NCI-H128 (cell line): Measurements from ENCODE around the gene NAA11.

Experiments
- DNase-seq: peaks from one replicate; lab custom pipeline; 2025; ENCODE audit not compliant: unreplicated experiment; lab: John Stamatoyannopoulos, UW

The NAA11 gene

DNA sequence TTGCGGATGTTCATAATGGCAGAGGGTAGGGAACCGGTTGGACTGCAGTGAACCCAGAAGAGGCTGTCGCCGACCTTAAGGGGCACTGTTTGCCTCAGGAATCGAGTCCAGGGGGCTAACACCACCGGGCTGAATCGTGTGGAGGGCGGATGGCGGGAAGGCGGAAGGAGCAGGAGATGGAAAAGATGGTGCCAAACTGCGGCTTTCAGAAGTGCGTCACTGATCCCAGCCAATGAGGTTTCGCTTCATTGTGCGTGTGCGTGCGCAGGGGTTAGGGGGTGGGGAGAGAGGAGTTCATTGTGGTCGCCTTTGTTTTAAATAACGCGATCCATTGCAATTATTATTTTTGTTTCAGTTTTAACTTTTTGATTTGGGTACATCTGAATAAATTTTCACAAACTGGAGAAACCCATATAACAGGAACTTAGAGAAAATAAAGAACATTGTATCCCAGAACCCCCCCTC lies at the start of gene NAA11:
TSS of gene NAA11 (minus strand) at position 198 of the 465 bp plus-strand sequence. CDS start at position 14, 184 bp downstream.
- DNase-seq, result no peak

DNA sequence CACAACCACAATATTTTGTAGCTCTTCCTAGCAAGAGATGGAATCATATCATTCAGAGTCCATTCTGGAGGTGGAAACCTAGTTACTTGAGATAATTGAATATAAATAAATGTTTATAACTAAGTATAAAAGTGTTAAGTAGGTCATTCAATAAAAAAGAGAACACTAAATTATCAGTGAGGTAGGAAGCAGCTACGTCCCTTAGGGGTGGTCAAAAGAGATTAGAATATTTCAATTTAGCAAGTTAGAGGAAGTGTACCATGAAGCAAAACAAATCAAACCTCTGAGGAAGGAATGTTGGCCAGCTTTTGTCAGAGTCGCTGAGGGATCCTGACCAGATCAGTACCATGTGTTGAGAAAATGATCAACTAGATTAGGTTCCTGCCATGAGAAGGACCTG lies 44.2 kb upstream of the NAA11 start:
- DNase-seq, result no peak

DNA sequence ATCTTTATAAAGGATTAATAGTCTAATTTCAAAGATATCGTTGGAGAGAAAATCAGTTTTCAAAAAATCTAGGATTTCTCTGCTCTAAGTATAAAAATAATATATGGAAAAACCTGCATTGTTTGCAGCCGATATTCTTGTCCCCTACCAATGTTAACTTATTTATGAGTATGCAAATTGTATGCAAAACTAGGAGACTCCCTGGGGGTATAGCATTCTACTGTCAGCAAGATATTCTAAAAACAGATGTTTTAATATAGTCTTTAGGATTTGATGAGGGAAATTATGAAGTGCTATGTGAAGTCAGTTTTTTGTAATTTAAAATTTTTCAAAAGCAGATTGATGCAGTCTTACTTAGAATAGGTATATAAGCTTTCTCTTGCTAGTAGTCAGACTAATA lies 41.2 kb upstream of the NAA11 start:
- no peak for DNase-seq

DNA sequence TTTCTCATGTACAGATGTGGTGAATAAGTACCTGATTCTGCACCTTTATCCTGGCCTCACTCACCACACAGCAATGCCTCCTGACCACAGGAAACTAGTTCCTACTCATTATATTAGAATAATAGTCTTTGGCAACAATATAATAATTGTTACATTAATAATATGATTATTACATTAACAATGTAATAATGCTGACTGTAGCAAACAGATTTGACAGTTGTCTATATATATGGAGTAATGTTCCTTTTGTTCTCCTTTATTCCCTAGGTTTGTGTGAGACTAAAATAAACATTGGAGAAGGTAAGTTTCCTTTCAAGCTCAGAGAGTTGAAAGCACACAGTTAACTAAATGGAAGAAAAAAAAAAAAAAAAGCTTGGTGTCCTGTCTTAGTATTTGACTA lies 40.6 kb upstream of the NAA11 start:
- DNase-seq, result no peak

DNA sequence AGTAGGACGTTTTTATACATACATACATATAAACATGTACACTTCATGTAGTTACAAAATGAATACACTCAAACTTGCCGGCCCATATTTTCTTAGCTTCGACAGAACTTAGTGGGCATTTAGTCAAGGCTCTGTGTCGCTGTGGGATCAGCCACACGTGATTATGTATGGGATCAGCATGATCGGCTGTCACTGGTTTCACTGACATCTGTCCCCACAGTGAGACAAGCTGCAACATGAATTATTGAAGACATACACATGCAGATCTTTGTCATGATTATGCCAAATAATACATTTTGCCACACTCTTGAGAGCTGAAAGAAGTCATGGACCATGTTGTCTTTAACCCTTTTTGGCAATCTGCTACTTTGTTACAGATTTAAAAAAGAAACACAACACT lies 38.2 kb upstream of the NAA11 start:
- DNase-seq, result no peak

DNA sequence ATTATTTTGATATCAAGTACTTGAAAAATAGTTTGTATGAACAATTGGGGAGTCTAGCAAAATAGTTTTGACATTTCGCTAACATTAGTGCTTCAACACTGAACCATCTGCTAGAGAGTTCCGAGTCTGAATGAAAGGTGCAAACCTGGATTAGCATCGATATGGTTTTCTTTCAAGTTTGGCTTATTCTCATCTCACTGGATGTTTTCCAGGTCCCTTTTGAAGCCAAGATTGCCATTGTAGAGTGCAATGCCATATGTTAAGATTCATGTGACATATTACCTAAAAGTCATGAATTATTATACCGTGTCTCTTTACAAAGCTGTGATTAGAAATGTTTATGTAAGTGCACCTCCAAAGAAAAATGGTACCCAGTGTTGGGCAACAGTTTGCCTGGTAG lies 36.8 kb upstream of the NAA11 start:
- DNase-seq, result no peak

DNA sequence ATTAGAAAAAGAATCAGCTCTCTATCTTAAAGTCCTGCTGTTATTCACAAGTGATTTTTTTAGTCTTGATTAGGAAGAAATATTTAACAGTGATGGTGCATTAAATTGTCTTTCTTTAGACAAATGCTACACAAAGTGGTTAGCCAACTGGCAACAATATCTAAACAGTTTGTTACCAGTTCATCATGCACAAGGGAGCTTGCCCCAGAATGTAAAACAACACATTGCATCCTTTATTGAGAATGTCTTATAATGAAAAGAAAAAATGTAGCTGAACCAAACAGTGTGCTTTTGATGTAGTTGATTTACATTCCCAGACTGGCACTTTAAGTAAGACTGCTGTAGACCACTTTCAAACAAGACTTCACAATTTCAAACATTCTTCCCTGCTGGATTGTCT lies 34.1 kb upstream of the NAA11 start:
- no peak for DNase-seq

DNA sequence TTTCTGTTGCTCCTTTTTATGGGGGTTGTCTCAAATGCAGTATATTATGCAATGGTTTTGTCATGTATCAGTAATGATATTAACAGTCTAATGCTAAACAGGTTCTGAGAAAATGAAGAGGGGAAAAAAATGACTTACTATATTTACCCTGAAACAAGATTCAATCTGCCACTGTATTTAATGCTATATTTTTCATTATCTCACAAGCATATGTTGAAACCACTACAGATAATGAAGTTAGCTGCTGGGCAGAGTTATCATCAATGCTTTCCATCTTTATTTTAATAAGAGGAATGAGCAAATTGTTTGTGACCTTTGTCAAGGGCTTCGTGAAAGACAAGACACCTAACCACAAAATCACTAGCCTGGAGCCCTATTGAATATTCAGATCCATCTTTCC lies 32.6 kb upstream of the NAA11 start:
- no peak for DNase-seq

DNA sequence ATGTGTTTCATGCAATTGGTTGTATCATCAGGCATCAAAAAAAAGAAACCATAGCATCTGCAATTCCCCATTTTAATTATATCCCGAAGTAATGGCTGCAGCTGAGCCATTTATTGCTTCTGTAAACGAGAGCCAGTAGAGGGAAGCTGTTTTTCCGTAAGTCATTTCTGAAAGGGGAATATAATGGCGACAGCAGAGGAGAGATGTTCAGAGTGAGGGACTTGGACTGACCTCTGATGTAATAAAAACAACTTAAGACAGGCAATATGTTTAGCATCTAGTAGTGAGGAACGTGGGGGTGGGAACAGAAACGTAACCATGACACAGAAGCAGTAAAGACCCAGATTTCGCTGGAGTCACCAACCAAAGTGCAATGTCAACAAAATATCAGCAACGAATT lies 31.5 kb upstream of the NAA11 start:
- DNase-seq, result no peak

DNA sequence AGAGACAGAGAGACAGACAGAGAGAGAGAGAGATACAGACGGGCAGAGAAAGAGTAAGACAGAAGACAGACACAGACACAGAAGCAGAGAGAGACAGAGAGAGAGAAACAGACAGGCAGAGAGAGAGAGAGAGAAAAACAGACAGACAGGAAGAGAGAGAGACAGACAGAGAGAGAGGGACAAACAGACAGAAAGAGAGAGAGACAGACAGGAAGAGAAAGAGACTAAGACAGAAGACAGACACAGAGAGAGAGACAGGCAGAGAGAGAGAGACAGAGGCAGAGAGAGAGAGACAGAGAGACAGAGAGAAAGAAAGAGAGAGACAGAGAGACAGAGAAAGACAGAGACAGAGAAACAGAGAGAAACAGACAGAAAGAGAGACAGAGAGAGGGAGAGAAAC lies 27.2 kb upstream of the NAA11 start:
- DNase-seq, result no peak

DNA sequence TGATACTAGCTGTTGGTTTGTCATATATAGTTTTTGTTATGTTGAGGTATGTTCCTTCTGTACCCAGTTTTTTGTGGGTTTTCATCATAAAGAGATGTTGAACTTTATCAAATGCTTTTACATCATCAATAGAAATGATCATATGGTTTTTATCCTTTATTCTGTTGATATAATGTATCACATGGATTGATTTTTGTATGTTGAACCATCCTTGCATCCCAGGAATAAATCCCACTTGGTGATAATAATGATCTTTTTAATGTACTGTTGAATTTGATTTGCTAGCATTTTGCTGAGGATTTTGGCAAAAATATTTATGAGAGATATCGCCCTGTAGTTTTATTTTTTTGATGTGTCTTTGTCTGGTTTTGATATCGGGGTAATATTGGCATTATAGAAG lies 22.5 kb upstream of the NAA11 start:
- no peak for DNase-seq

DNA sequence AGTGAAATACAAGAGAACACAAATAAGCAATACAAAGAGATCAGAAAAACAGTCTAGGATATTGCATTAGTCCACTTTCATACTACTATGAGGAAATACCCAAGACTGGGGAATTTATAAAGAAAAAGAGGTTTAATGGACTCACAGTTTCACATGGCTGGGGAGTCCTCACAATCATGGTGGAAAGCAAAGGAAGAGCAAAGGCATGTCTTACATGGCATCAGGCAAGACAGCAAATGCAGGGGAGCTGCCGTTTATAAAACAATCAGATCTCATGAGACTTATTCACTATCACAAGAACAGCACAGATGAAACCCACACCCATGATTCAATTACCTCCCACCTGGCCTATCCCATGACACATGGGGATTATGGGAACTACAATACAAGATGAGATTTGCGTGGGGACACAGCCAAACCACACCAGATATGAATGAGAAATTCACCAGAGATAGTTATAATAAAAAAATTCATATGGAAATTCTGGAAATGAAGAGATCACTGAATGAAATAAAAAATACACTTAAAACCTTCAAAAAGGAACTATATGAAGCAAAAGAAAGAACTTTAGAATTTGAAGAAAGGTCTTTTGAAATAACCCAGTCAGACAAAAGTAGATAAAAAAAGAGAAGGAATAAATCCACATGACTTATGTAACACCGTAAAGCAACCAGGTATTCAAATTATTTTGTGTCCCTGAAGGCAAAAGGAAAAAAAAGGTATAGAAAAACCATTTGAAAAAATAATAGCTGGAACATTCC lies 16.2 kb upstream of the NAA11 start:
- no peak for DNase-seq

DNA sequence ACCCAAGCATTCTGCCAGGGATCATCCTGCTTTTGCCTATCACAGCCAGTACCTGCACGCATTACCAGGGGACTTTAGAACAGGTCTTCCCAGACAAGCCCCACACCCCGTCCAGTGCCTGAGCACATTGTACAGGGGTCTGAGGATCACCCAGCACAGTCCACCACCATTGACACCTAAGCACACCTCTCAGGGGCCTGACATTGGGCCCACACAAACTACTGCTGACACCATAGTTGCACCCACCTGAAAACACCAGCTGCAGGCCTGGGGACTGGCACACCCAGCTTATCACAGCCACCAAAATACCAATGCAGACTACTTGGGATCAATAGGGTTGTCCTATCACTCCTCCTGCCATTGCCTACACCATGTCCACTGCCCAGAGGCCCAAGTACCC lies 14.7 kb upstream of the NAA11 start:
- DNase-seq, result no peak

DNA sequence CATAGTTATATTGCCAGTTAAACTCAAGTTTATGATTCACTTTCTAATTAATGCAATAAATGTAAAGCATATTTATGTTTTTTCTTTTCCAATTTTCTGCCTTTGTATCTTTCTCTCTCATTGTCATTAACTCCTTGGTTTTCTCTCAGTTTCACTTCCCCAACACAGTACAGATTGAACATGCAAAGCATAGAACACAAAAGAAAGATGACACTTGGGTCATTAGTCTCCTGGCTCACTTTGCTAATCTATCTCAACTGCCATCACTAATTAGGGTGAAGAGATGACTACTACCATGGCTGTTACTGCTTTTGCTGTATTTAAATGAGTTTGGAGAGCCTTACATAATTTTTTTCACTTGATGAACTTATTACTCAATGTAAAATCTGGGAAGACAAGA lies 12.3 kb upstream of the NAA11 start:
- no peak for DNase-seq

DNA sequence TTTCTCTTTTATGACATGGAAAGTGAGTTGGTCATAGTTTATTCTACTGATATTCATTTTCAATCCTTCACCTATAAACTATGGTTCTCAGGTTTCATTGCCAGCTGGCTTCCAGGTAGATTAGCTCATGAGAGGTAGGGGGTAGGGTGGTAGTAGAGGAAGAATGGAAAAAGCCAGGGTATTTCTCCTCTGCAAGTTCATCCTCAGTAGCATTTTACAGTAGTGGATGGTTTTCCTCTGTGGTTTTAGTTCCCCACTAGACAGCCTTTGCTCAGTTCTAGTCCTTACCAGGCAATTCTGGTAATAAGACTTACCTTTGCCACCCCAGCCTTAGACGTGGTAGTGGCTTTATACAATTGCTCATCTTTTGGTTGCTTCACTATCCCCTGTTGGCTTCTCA lies 8.9 kb upstream of the NAA11 start:
- DNase-seq, result no peak

DNA sequence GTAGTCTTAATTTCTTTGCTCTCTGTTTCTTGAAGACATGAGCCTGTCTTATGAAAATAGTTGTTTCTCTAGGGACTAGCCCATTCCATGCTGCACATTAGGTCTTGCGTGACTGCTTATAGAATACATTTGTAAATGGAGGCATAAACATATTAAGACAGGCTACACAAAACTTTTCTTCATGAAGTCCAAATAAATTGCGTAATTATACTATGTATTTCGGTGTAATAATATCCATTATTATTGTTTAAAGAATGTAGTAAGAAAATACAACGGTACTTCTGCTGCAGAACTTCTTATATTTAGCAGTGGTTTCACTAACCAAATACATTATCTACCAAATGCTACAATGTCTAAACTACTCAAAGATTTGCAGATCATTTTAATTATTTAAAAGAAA lies 8.5 kb upstream of the NAA11 start:
- no peak for DNase-seq

DNA sequence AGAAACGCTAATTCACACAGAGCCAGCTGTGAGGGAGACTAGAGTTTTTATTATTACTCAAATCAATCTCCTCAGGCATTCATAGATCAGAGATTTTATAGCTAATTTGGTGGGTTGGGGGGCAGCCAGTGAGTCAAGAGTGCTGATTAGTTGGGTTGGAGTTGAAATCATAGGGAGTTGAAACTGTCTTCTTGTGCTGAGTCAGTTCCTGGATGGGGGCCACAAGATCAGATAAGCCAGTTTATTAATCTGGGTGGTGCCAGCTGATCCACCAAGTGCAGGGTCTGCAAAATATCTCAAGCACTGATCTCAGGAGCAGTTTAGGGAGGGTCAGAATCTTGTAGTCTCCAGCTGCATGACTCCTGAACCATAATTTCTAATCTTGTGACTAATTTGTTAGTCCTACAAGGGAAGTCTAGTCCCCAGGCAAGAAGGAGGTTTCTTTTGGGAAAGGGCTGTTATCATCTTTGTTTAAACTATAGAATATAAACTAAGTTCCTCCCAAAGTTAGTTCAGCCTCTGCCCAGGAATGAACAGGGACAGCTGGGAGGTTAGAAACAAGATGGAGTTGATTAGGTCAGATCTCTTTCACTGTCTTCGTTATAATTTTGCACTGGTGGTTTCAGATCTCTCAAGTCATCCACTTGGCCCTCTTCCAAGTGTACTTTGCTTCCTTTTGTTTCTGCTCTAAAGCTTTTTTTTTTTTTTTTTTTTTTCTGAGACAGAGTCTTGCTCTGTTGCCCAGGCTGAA lies 5.4 kb upstream of the NAA11 start:
- DNase-seq, result no peak

DNA sequence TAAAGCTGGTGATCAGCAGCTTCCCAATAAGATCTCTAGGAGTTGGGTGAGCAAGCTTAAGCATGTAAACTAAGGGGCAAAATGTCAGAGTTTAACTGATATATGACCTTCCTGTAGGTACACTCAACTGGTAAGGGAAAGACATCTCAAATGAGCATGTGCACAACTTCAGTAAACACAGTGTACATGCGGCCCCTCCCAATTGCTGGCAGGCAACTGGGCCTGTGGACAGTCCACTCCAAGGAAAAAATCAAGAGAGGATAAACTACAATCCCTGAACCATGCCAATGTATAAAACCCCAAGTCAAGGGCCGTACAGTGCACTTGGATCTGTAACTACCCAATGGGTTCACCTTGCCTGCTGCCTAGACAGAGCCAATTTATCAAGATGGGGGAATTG lies 4.9 kb upstream of the NAA11 start:
- no peak for DNase-seq

DNA sequence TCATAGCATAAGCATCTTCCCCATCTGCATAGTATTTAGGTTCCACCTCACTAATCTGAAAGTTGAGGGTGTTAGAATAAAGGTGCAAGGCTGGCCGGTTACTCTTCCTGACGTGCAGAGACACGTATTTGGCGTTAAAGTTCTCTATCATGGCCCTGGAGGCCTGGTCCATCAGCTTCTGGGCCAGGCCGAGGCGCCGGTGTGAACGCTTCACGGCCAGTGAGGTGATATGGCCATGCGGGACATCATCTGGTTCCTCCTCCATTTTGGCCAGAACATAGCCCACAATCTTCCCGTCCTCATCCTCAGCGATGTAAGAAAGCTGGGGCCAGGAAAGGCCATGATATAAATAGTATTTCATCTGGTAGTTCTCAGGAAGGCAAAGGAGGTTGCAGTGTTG lies 425 bp downstream of the NAA11 start:
- DNase-seq, result no peak

DNA sequence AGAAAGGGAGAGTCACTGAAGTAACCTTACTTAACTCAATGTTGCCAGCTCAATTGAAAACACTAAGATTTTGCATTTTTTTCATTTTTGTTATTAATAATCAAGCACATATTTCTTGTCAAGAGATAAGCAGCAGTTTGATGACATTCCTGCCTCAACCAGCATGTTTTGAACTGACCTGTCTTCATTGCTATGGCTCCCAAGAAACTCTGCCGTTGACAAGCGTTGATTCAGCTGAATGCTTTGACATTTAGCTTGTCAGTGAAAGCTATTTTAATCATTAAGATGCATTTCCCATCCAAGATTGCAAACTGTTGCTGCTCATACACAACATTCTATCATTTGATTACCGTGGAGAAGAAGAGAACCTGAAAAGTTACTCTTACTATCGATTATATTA lies 5.9 kb downstream of the NAA11 start:
- DNase-seq, result no peak

DNA sequence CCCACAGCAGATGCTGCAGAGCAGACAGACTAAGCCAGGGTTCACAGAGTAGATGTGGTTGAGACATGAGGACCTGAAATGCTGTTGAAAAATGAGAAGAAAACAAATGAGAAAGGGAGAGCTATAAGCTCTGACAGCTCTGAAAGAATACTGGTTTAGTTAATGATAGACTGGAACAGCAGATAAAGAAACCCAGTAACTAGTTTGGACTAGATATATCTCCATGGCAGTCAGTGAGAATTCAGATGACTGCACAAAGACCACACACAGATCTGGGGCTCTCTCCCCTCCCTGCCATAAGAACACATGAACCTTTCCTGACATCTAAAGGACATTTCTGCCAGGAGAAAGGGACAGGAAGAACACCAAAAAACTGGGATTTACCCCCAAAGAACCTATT lies 8.2 kb downstream of the NAA11 start:
- no peak for DNase-seq

DNA sequence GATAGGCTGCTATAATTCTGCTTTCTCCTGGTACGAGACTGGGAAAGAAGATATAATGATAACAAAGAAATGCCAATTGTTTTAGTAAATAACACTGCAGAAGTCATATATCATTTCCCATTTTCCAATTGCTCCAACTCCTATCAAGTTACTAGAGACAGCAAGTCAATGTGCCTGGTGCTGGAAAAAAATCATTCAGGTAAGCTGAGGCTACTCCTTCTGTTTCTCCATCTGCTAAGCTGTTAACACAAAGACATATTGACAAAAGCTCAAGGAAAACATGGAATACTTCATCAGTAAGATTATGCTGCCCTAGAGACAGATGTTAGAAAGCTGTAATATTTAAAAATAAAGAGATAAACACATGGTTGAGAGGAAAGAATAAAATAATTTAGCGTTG lies 10.0 kb downstream of the NAA11 start:
- no peak for DNase-seq

DNA sequence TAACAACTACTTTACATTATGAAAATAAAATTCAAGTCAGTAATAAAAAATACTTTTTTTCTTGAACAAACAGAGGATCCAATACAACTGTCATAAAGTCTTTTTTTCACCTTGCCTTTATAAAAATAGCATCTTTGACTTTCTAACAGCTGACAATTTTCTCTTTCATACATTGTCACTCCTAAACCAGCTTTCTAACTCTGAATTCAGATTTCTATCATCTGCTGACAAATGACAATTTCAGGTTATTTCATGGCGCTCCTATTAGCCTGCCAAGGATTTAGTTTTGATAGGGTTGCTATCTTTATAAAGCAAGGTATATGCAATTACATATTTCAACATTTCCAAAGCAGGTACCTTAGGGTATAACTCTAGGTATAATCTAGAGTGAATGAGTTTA lies 14.6 kb downstream of the NAA11 start:
- DNase-seq, result no peak
